Endothelial cell of umbilical vein (primary cell): Measurements from ENCODE around the gene SLC39A11. TPM values are rescaled to one million over a fixed set of nuclear protein-coding genes. Genes with fewer than 3 reads are reported as not detected.

Experiments
- BruUV-seq: library from RNA; stranded (reverse); fragments of 400-500 nt; replicated peaks from 2 replicates; lab custom pipeline; 2021; lab: Mats Ljungman, UMichigan
- CTCF ChIA-PET: fragments of 300-600, 350-600 bp; sonication (Branson Sonifier 250); formaldehyde crosslinking; loops from one replicate; lab custom pipeline; 2021; ENCODE audit warnings: antibody characterized with exemption, inconsistent platforms; lab: Charles Lee
- POLR2A ChIA-PET: fragments of 300-600, 350-600 bp; sonication (Branson Sonifier 250); formaldehyde crosslinking; loops from one replicate; lab custom pipeline; 2021; ENCODE audit warnings: antibody characterized with exemption, inconsistent platforms; lab: Charles Lee
- DNase-seq: peaks from one replicate; pipeline ENCODE4 v3.0.0-alpha.2; 2011; ENCODE audit warnings: low read depth, low spot score
- FAIRE-seq: peaks from 2 replicates; lab custom pipeline; 2011; peaks lifted over from hg19 to GRCh38; lab: Jason Lieb, UNC
- H2AFZ ChIP-seq: 2 replicates; pipeline ENCODE4 v1.6.0; 2012; ENCODE audit warnings: low read depth, low read length, control low read depth, inconsistent platforms
- H3K27ac ChIP-seq: 2 replicates; pipeline ENCODE4 v1.5.1; 2011; ENCODE audit warnings: low read depth, mild to moderate bottlenecking, control low read depth, low read length, moderate library complexity; ENCODE audit not compliant: insufficient read depth
- H3K27me3 ChIP-seq, 2 experiments: 2 replicates each; pipeline versions ENCODE4 v1.6.0 to v1.6.1; 2011; ENCODE audit warnings: low read length in 2 of 2, mixed read lengths in 1 of 2; ENCODE audit not compliant: control insufficient read depth in 2 of 2, insufficient read depth in 2 of 2
- H3K36me3 ChIP-seq, 2 experiments: 2 replicates in 1 of 2; 3 replicates in 1 of 2; pipeline ENCODE4 v1.5.1; 2011; ENCODE audit warnings: low read length in 2 of 2, mild to moderate bottlenecking in 1 of 2, moderate library complexity in 1 of 2; ENCODE audit not compliant: control insufficient read depth in 2 of 2, insufficient read depth in 2 of 2; ENCODE audit errors: extremely low read depth in 1 of 2
- H3K4me1 ChIP-seq: 3 replicates; pipeline ENCODE4 v1.5.1; 2011; ENCODE audit warnings: mild to moderate bottlenecking, low read length; ENCODE audit not compliant: control insufficient read depth, insufficient read depth; ENCODE audit errors: extremely low read depth
- H3K4me2 ChIP-seq: 2 replicates; pipeline ENCODE4 v1.6.1; 2011; ENCODE audit warnings: low read length, control low read depth, mixed read lengths; ENCODE audit not compliant: insufficient read depth
- H3K4me3 ChIP-seq, 3 experiments: fragments of 200-600 bp in 1 of 3; sonication (generic), shearing (Covaris generic) in 1 of 3; replicated peaks in 1 of 3; 2 replicates each; pipeline ENCODE4 v1.5.1; 2011 to 2016; ENCODE audit warnings: control low read depth in 3 of 3, low read length in 3 of 3, mild to moderate bottlenecking in 2 of 3, inconsistent platforms in 1 of 3, low read depth in 1 of 3, moderate library complexity in 1 of 3; ENCODE audit not compliant: insufficient read depth in 1 of 3
- H3K79me2 ChIP-seq: 2 replicates; pipeline ENCODE4 v1.6.0; 2012; ENCODE audit warnings: low read length, inconsistent platforms; ENCODE audit not compliant: control insufficient read depth, insufficient read depth
- H3K9ac ChIP-seq: replicated peaks from 2 replicates; pipeline ENCODE3; 2011; ENCODE audit warnings: low read length, control low read depth; ENCODE audit not compliant: insufficient read depth; ENCODE audit errors: extremely low read depth
- H3K9me1 ChIP-seq: replicated peaks from 3 replicates; pipeline ENCODE4 v1.6.0; 2011; ENCODE audit warnings: mild to moderate bottlenecking, low read length; ENCODE audit not compliant: control insufficient read depth, insufficient read depth; ENCODE audit errors: extremely low read depth
- H3K9me3 ChIP-seq: replicated peaks from 2 replicates; pipeline ENCODE4 v1.5.1; 2012; ENCODE audit warnings: low read length, inconsistent platforms; ENCODE audit not compliant: control insufficient read depth, insufficient read depth
- H4K20me1 ChIP-seq: replicated peaks from 2 replicates; pipeline ENCODE3; 2011; ENCODE audit warnings: mild to moderate bottlenecking, low read length; ENCODE audit not compliant: control insufficient read depth, insufficient read depth; ENCODE audit errors: extremely low read depth
- CTCF ChIP-seq, 2 donors: IDR thresholded peaks; 1 replicate in 1 of 2; 2 replicates in 1 of 2; pipeline ENCODE4 v1.5.1; 2011; ENCODE audit warnings: low read length in 2 of 2, mild to moderate bottlenecking in 2 of 2, moderate library complexity in 2 of 2, control low read depth in 1 of 2, inconsistent platforms in 1 of 2, low read depth in 1 of 2; ENCODE audit not compliant: insufficient read depth in 1 of 2; ENCODE audit errors: extremely low read depth in 1 of 2
- EZH2 ChIP-seq: IDR thresholded peaks from 2 replicates; pipeline ENCODE4 v1.6.1; 2012; ENCODE audit warnings: borderline replicate concordance, low read depth, mild to moderate bottlenecking, moderate library complexity, low read length, inconsistent platforms; ENCODE audit not compliant: severe bottlenecking
- FOS ChIP-seq: IDR thresholded peaks from 2 replicates; pipeline ENCODE4 v1.6.1; 2011; ENCODE audit warnings: mild to moderate bottlenecking, low read length, moderate library complexity, borderline replicate concordance; ENCODE audit not compliant: insufficient read depth
- GATA2 ChIP-seq: IDR thresholded peaks from 2 replicates; pipeline ENCODE4 v1.7.0; 2011; ENCODE audit warnings: low read depth, mild to moderate bottlenecking, moderate library complexity, mixed read lengths, low read length; ENCODE audit not compliant: insufficient read length, insufficient read depth
- JUN ChIP-seq: IDR thresholded peaks from 2 replicates; pipeline ENCODE4 v1.6.1; 2011; ENCODE audit warnings: borderline replicate concordance, low read depth; ENCODE audit not compliant: insufficient read length, insufficient read depth
- MYC ChIP-seq: IDR thresholded peaks from one replicate; pipeline ENCODE4 v1.6.1; 2011; ENCODE audit warnings: mild to moderate bottlenecking, low read depth, low read length
- POLR2A ChIP-seq: IDR thresholded peaks from 2 replicates; pipeline ENCODE4 v1.6.1; 2012; ENCODE audit warnings: low read depth, mild to moderate bottlenecking, control low read depth, low read length
- POLR2AphosphoS5 ChIP-seq: IDR thresholded peaks from 2 replicates; pipeline ENCODE4 v1.6.1; 2012; ENCODE audit warnings: low read depth, mild to moderate bottlenecking, control low read depth, low read length, moderate library complexity; ENCODE audit not compliant: insufficient read depth
- dilution Hi-C: fragments of 300-500 bp; cut with MboI; formaldehyde crosslinking; loops from one replicate; pipeline ENCODE4 v1.15.0; 2019; ENCODE audit warnings: low sequenced_read_pairs; ENCODE audit not compliant: extremely low pct_ligation_motif_present
- intact Hi-C: fragments of 100-400 bp; cut with micrococcal nuclease; formaldehyde crosslinking; loops from one replicate; pipeline ENCODE4 v1.10.0; 2022
- polyA plus RNA-seq, 4 experiments: library from polyadenylated mRNA; depleted of rRNA in 3 of 4; stranded (reverse) in 3 of 4; unstranded in 1 of 4; fragments of >200 nt; gene quantifications; 2 replicates each; pipeline versions ENCODE4 v1.2.1 to v1.2.3, GENCODE V29; 2011 to 2012; ENCODE audit warnings: missing spikeins in 1 of 4
- total RNA-seq: library from RNA; stranded (reverse); gene quantifications from 2 replicates; pipeline ENCODE4 v1.2.3, GENCODE V29; 2021
- TF ChIP-seq, protein P1 (sequence below): IDR thresholded peaks from 2 replicates; pipeline ENCODE4 v1.6.1; 2011; ENCODE audit not compliant: insufficient read depth, insufficient read length

SLC39A11 gene
- total and polyA plus RNA-seq, 2 donors (not counting 3 experiments of a cell fraction or from before 2014, with no cell fraction given) = 8.1 to 11.9 TPM

- Histone ChIP-seq H3K9me1 (no peaks in the 10 kb centered on the region), H3K4me2 (no peak overlapping the region), H3K79me2 (no peaks in the 10 kb centered on the region), H3K4me3 (no peak overlapping the region), H3K4me1 (no peaks in the 10 kb centered on the region), H4K20me1 (no peaks in the 10 kb centered on the region), H3K9ac (no peak overlapping the region), H3K27me3 (no peaks in the 10 kb centered on the region), H3K9me3 (no peaks in the 10 kb centered on the region), H2AFZ (no peak overlapping the region), H3K27ac (no peak overlapping the region), H3K36me3 (no peaks in the 10 kb centered on the region)
- no TSS peak for BruUV-seq
- dilution Hi-C loops (no loop called here), intact Hi-C loops (no loop called here)
- DNase-seq = no peak
- FAIRE-seq = no peak
- TF ChIP-seq POLR2AphosphoS5 = no peak
- no peak for TF ChIP-seq CTCF (IDR thresholded peaks at IDR 0.05; ENCODE audit: extremely low read depth in 1 of 2, insufficient read depth in 1 of 2, low read depth in 1 of 2, low read length in 2 of 2)
- TF ChIP-seq POLR2A = no peak
- TF ChIP-seq MYC = no peak
- TF ChIP-seq FOS = no peak
- no peak for TF ChIP-seq GATA2
- TF ChIP-seq JUN = no peak
- no peak for TF ChIP-seq EZH2
- TF ChIP-seq, protein P1, sequence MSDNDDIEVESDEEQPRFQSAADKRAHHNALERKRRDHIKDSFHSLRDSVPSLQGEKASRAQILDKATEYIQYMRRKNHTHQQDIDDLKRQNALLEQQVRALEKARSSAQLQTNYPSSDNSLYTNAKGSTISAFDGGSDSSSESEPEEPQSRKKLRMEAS = no peak
- ChIA-PET CTCF (no interaction called here), POLR2A (no interaction called here)
These were observed 476.9 kb downstream of the SLC39A11 start for GRCh38 chr17:72615627-72615991.
